HUES6 (cell line): Measurements from ENCODE around the gene ZFHX3.

Experiments used
- H3K27ac ChIP-seq: 2 replicates; pipeline ENCODE4 v1.7.0; 2013; ENCODE audit warnings: low read depth, mild to moderate bottlenecking, low read length, inconsistent platforms
- H3K27me3 ChIP-seq: 2 replicates; pipeline ENCODE4 v1.6.1; 2013; ENCODE audit warnings: low read length; ENCODE audit not compliant: control insufficient read depth, insufficient read depth
- H3K36me3 ChIP-seq: 2 replicates; pipeline ENCODE4 v1.6.1; 2013; ENCODE audit warnings: low read length; ENCODE audit not compliant: control insufficient read depth, insufficient read depth
- H3K4me1 ChIP-seq: 2 replicates; pipeline ENCODE4 v1.6.1; 2013; ENCODE audit warnings: low read length; ENCODE audit not compliant: control insufficient read depth, insufficient read depth
- H3K4me3 ChIP-seq: 2 replicates; pipeline ENCODE4 v1.5.1; 2013; ENCODE audit warnings: low read depth, low read length
- H3K9ac ChIP-seq: one replicate; pipeline ENCODE4 v1.6.1; 2013; ENCODE audit warnings: mild to moderate bottlenecking, low read length
- H3K9me3 ChIP-seq: 2 replicates; pipeline ENCODE4 v1.6.1; 2013; ENCODE audit warnings: low read depth, low read length; ENCODE audit not compliant: control insufficient read depth, insufficient read depth

The ZFHX3 gene

GRCh38 chr16:72930396-72930795, 117.5 kb downstream of the ZFHX3 start:
- Histone ChIP-seq H3K36me3 (no peaks in the 10 kb centered on the region), H3K4me3 (no peak overlapping the region), H3K4me1 (peaks cover 8% of the 10 kb centered on the region), H3K27ac (no peak overlapping the region), H3K9me3 (no peaks in the 10 kb centered on the region), H3K9ac (no peak overlapping the region), H3K27me3 (no peaks in the 10 kb centered on the region)

GRCh38 chr16:72928090-72928981, 119.6 kb downstream of the ZFHX3 start:
- Histone ChIP-seq H3K27me3 (no peaks in the 10 kb centered on the region), H3K36me3 (no peaks in the 10 kb centered on the region), H3K4me3 (no peak overlapping the region), H3K4me1 (peaks cover 8% of the 10 kb centered on the region), H3K9me3 (no peaks in the 10 kb centered on the region), H3K9ac (no peak overlapping the region), H3K27ac (no peak overlapping the region)

- Histone ChIP-seq H3K9me3 (no peaks in the 10 kb centered on the region), H3K9ac (no peak overlapping the region), H3K4me3 (no peak overlapping the region), H3K4me1 (peaks cover 8% of the 10 kb centered on the region), H3K36me3 (no peaks in the 10 kb centered on the region), H3K27ac (no peak overlapping the region), H3K27me3 (no peaks in the 10 kb centered on the region)
Observed at GRCh38 chr16:72927199-72928089, 120.5 kb downstream of the ZFHX3 start.

- Histone ChIP-seq H3K9me3 (no peaks in the 10 kb centered on the region), H3K36me3 (no peaks in the 10 kb centered on the region), H3K27me3 (no peaks in the 10 kb centered on the region), H3K9ac (no peak overlapping the region), H3K4me3 (no peak overlapping the region), H3K4me1 (peaks cover 1% of the 10 kb centered on the region), H3K27ac (no peak overlapping the region)
Observed at GRCh38 chr16:72926177-72927070, 121.5 kb downstream of the ZFHX3 start.

GRCh38 chr16:72925631-72925979, 122.3 kb downstream of the ZFHX3 start:
- H3K36me3 ChIP-seq, result no peaks in the 10 kb centered on the region
- no peak overlapping the region for H3K4me3 ChIP-seq
- no peak overlapping the region for H3K27ac ChIP-seq
- no peaks in the 10 kb centered on the region for H3K4me1 ChIP-seq
- H3K27me3 ChIP-seq, result no peaks in the 10 kb centered on the region
- H3K9me3 ChIP-seq, result no peaks in the 10 kb centered on the region
- H3K9ac ChIP-seq, result no peak overlapping the region

- Histone ChIP-seq H3K36me3 (no peaks in the 10 kb centered on the region), H3K27ac (no peak overlapping the region), H3K4me1 (no peaks in the 10 kb centered on the region), H3K9ac (no peak overlapping the region), H3K27me3 (no peaks in the 10 kb centered on the region), H3K9me3 (no peaks in the 10 kb centered on the region), H3K4me3 (no peak overlapping the region)
Observed at GRCh38 chr16:72924927-72925630, 122.8 kb downstream of the ZFHX3 start.

- Histone ChIP-seq H3K4me1 (no peaks in the 10 kb centered on the region), H3K27me3 (no peaks in the 10 kb centered on the region), H3K4me3 (no peak overlapping the region), H3K9ac (no peak overlapping the region), H3K27ac (no peak overlapping the region), H3K36me3 (no peaks in the 10 kb centered on the region), H3K9me3 (no peaks in the 10 kb centered on the region)
Observed at GRCh38 chr16:72924537-72924926, 123.4 kb downstream of the ZFHX3 start.

- H3K4me1 ChIP-seq, result no peaks in the 10 kb centered on the region
- no peaks in the 10 kb centered on the region for H3K9me3 ChIP-seq
- H3K36me3 ChIP-seq, result no peaks in the 10 kb centered on the region
- H3K9ac ChIP-seq, result no peak overlapping the region
- no peak overlapping the region for H3K4me3 ChIP-seq
- no peak overlapping the region for H3K27ac ChIP-seq
- no peaks in the 10 kb centered on the region for H3K27me3 ChIP-seq
Observed at GRCh38 chr16:72923757-72924156, 124.2 kb downstream of the ZFHX3 start.

- Histone ChIP-seq H3K4me3 (no peak overlapping the region), H3K9me3 (no peaks in the 10 kb centered on the region), H3K36me3 (no peaks in the 10 kb centered on the region), H3K9ac (no peak overlapping the region), H3K27me3 (no peaks in the 10 kb centered on the region), H3K4me1 (no peaks in the 10 kb centered on the region), H3K27ac (no peak overlapping the region)
Observed at GRCh38 chr16:72922714-72923113, 125.2 kb downstream of the ZFHX3 start.

GRCh38 chr16:72921620-72922019, 126.3 kb downstream of the ZFHX3 start:
- Histone ChIP-seq H3K4me1 (no peaks in the 10 kb centered on the region), H3K27me3 (no peaks in the 10 kb centered on the region), H3K9me3 (no peaks in the 10 kb centered on the region), H3K27ac (no peak overlapping the region), H3K9ac (no peak overlapping the region), H3K36me3 (no peaks in the 10 kb centered on the region), H3K4me3 (no peak overlapping the region)
